Measurements from ENCODE around the gene FLVCR2. TPM values are rescaled to one million over a fixed set of nuclear protein-coding genes. Genes with fewer than 3 reads are reported as not detected.
A peak's percentile ranks its signal among the peaks of the same experiment; 100 is the strongest.

FLVCR2 gene
- polyA plus RNA-seq, 1 of the 3 experiments (the other 2 are of a cell fraction): 0.05 TPM

DNA sequence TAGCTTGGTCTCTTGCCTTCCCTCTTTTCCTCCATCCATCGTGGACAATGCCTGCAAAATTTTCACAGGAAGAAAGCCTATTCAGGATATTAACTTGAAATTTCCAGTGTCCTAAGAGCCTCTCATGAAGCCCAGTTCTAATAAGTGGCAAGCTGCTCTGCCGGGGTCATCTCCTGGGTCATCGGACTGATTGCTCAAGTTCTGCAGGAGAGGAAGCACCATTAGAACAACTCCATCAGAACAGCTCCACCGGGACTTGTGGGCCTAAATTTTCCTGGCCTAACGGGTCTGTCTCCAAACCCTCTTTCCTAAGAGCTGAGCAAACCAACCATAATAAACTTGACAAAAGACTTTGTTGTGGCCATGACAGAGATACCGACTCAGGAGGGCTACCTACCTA is 68.3 kb downstream of the FLVCR2 start:
- Histone ChIP-seq H3K27me3 (ENCODE audit: insufficient read depth) (no peaks in the 10 kb centered on the region), H3K27ac (ENCODE audit: low read depth in 2 of 2, low read length in 1 of 2) (no peak overlapping the region), H3K9me2 (no peaks in the 10 kb centered on the region), H4K20me1 (ENCODE audit: insufficient read depth) (peaks cover 4% of the 10 kb centered on the region; the same call in 1 of the 2 replicates), H3K9me3 (no peaks in the 10 kb centered on the region), H3K4me2 (peak overlapping the region; percentile 20; the same call in 1 of the 2 replicates), H3F3A (replicated peaks; ENCODE audit: insufficient read depth) (peaks cover 6% of the 10 kb centered on the region), H3K9ac (no peak overlapping the region), H3K4me1 (ENCODE audit: control insufficient read depth in 1 of 2, insufficient read depth in 2 of 2, low read depth in 1 of 2, low read length in 1 of 2) (no peaks in the 10 kb centered on the region), H3K79me2 (ENCODE audit: insufficient read depth) (no peaks in the 10 kb centered on the region), H3K36me3 (replicated peaks in 1 of 2; ENCODE audit: control insufficient read depth in 1 of 2, insufficient read depth in 2 of 2, low read length in 1 of 2) (peaks cover 17 to 25% of the 10 kb centered on the region in 2 experiments), H2AFZ (ENCODE audit: low read depth) (no peak overlapping the region), H3K4me3 (ENCODE audit: low read depth in 2 of 2, low read length in 1 of 2) (no peak overlapping the region)
- DNase-seq: no peak
- 79% methylated on average over 4 of the region's 6 CpGs for WGBS (ENCODE audit: low lambda C conversion rate)
- ChIA-PET POLR2A (no interaction called here), CTCF (interaction anchor here (0.9 to 4.0 kb wide), 5 partner anchors 9 to 86 kb away, joined by 3 to 38 read pairs (median 5); partner anchors contain the start of gene FLVCR2)
- TF ChIP-seq NFIC (IDR thresholded peaks at IDR 0.05; ENCODE audit: borderline replicate concordance) (no peak), ELF1 (IDR thresholded peaks at IDR 0.05) (no peak), MEF2A (IDR thresholded peaks at IDR 0.05; ENCODE audit: borderline replicate concordance, low read depth) (no peak), JUND (IDR thresholded peaks at IDR 0.05) (no peak), FOXJ3 (CRISPR knock-in tag; IDR thresholded peaks at IDR 0.05) (no peak), TAF1 (IDR thresholded peaks at IDR 0.05; ENCODE audit: borderline replicate concordance, low read depth, low read length) (no peak), SMC3 (IDR thresholded peaks at IDR 0.05; ENCODE audit: low read depth, low read length) (no peak), GATA2 (CRISPR knock-in tag; IDR thresholded peaks at IDR 0.05) (no peak), RXRA (IDR thresholded peaks at IDR 0.05; ENCODE audit: borderline replicate concordance, low read depth) (no peak)
- TF ChIP-seq, protein P1, sequence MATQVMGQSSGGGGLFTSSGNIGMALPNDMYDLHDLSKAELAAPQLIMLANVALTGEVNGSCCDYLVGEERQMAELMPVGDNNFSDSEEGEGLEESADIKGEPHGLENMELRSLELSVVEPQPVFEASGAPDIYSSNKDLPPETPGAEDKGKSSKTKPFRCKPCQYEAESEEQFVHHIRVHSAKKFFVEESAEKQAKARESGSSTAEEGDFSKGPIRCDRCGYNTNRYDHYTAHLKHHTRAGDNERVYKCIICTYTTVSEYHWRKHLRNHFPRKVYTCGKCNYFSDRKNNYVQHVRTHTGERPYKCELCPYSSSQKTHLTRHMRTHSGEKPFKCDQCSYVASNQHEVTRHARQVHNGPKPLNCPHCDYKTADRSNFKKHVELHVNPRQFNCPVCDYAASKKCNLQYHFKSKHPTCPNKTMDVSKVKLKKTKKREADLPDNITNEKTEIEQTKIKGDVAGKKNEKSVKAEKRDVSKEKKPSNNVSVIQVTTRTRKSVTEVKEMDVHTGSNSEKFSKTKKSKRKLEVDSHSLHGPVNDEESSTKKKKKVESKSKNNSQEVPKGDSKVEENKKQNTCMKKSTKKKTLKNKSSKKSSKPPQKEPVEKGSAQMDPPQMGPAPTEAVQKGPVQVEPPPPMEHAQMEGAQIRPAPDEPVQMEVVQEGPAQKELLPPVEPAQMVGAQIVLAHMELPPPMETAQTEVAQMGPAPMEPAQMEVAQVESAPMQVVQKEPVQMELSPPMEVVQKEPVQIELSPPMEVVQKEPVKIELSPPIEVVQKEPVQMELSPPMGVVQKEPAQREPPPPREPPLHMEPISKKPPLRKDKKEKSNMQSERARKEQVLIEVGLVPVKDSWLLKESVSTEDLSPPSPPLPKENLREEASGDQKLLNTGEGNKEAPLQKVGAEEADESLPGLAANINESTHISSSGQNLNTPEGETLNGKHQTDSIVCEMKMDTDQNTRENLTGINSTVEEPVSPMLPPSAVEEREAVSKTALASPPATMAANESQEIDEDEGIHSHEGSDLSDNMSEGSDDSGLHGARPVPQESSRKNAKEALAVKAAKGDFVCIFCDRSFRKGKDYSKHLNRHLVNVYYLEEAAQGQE (IDR thresholded peaks at IDR 0.05; ENCODE audit: low read depth, low read length): no peak
- TF ChIP-seq, protein P2, sequence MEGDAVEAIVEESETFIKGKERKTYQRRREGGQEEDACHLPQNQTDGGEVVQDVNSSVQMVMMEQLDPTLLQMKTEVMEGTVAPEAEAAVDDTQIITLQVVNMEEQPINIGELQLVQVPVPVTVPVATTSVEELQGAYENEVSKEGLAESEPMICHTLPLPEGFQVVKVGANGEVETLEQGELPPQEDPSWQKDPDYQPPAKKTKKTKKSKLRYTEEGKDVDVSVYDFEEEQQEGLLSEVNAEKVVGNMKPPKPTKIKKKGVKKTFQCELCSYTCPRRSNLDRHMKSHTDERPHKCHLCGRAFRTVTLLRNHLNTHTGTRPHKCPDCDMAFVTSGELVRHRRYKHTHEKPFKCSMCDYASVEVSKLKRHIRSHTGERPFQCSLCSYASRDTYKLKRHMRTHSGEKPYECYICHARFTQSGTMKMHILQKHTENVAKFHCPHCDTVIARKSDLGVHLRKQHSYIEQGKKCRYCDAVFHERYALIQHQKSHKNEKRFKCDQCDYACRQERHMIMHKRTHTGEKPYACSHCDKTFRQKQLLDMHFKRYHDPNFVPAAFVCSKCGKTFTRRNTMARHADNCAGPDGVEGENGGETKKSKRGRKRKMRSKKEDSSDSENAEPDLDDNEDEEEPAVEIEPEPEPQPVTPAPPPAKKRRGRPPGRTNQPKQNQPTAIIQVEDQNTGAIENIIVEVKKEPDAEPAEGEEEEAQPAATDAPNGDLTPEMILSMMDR (IDR thresholded peaks at IDR 0.05): no peak

DNA sequence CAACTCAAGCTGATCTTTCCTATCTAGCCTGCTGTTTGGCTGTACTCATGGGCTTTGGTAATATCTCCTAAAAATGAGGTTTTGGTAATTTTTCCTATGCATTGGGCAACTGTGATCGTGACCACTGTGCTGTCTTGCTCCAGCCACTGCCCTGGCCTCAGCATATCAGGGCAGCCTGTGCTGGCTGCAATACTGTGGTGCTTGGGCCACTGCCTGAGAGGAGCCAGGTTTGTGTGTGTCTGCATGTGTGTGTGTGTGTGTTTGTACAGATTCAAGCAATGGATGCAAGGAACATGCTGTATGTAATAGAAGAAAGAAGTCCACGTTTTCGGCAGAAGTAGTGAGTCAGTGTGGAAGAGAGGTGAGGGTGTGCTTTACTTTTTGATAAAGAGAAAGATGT is 69.2 kb downstream of the FLVCR2 start:
- ChIA-PET POLR2A (no interaction called here), CTCF (interaction anchor here (1.4 to 3.1 kb wide), 3 partner anchors 12 to 87 kb away, joined by 3 to 38 read pairs (median 5); partner anchors contain the start of gene FLVCR2)
- no peaks in the 10 kb centered on the region for H3K79me2 ChIP-seq (ENCODE audit: insufficient read depth)
- TF ChIP-seq SMC3 (IDR thresholded peaks at IDR 0.05; ENCODE audit: low read depth, low read length) (no peak), FOSL2 (IDR thresholded peaks at IDR 0.05; ENCODE audit: borderline replicate concordance, low read depth) (no peak), TEAD4 (IDR thresholded peaks at IDR 0.05; ENCODE audit: borderline replicate concordance, insufficient read depth) (no peak), ELF1 (IDR thresholded peaks at IDR 0.05) (no peak), RXRA (IDR thresholded peaks at IDR 0.05; ENCODE audit: borderline replicate concordance, low read depth) (no peak), GATA2 (CRISPR knock-in tag; IDR thresholded peaks at IDR 0.05) (no peak), FOXJ3 (CRISPR knock-in tag; IDR thresholded peaks at IDR 0.05) (no peak), TCF12 (IDR thresholded peaks at IDR 0.05) (no peak), RAD21 (IDR thresholded peaks at IDR 0.05; ENCODE audit: low read length) (no peak), YY1 (IDR thresholded peaks at IDR 0.05; ENCODE audit: low read depth) (no peak), NRF1 (IDR thresholded peaks at IDR 0.05; ENCODE audit: low read depth, low read length) (no peak)
- TF ChIP-seq, protein P3, sequence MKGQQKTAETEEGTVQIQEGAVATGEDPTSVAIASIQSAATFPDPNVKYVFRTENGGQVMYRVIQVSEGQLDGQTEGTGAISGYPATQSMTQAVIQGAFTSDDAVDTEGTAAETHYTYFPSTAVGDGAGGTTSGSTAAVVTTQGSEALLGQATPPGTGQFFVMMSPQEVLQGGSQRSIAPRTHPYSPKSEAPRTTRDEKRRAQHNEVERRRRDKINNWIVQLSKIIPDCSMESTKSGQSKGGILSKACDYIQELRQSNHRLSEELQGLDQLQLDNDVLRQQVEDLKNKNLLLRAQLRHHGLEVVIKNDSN (IDR thresholded peaks at IDR 0.05; ENCODE audit: borderline replicate concordance, low read depth): no peak
- TF ChIP-seq, protein P4, sequence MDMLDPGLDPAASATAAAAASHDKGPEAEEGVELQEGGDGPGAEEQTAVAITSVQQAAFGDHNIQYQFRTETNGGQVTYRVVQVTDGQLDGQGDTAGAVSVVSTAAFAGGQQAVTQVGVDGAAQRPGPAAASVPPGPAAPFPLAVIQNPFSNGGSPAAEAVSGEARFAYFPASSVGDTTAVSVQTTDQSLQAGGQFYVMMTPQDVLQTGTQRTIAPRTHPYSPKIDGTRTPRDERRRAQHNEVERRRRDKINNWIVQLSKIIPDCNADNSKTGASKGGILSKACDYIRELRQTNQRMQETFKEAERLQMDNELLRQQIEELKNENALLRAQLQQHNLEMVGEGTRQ (IDR thresholded peaks at IDR 0.05; ENCODE audit: borderline replicate concordance, low read depth, low read length): no peak
- peaks cover 23 to 28% of the 10 kb centered on the region in 2 experiments for H3K36me3 ChIP-seq (replicated peaks in 1 of 2; ENCODE audit: control insufficient read depth in 1 of 2, insufficient read depth in 2 of 2, low read length in 1 of 2)
- peaks cover 4% of the 10 kb centered on the region; the same call in 1 of the 2 replicates for H4K20me1 ChIP-seq (ENCODE audit: insufficient read depth)
- DNase-seq: no peak
- H3K27me3 ChIP-seq (ENCODE audit: insufficient read depth): no peaks in the 10 kb centered on the region
- H3F3A ChIP-seq (replicated peaks; ENCODE audit: insufficient read depth): peaks cover 6% of the 10 kb centered on the region
- no peaks in the 10 kb centered on the region for H3K9me3 ChIP-seq
- 79% methylated on average over 3 of the region's 3 CpGs for WGBS (ENCODE audit: low lambda C conversion rate)
- no peak overlapping the region for H3K9ac ChIP-seq
- H3K4me1 ChIP-seq (ENCODE audit: control insufficient read depth in 1 of 2, insufficient read depth in 2 of 2, low read depth in 1 of 2, low read length in 1 of 2): no peaks in the 10 kb centered on the region
- H2AFZ ChIP-seq (ENCODE audit: low read depth): no peak overlapping the region
- no peak overlapping the region for H3K27ac ChIP-seq (ENCODE audit: low read depth in 2 of 2, low read length in 1 of 2)
- H3K9me2 ChIP-seq: no peaks in the 10 kb centered on the region
- H3K4me3 ChIP-seq (ENCODE audit: low read depth in 2 of 2, low read length in 1 of 2): no peak overlapping the region
- H3K4me2 ChIP-seq: no peak overlapping the region

All from SK-N-SH (cell line).